Esophagus squamous epithelium (tissue), 5 donors: ENCODE data around the gene PKP2. TPM values are rescaled to one million over a fixed set of nuclear protein-coding genes. Genes with fewer than 3 reads are reported as not detected.

ENCODE experiments used
- DNase-seq: peaks from one replicate; lab custom pipeline; 2025; lab: John Stamatoyannopoulos, UW
- H3K27ac ChIP-seq, 4 donors: fragments of 200-600 bp; sonication (generic); one replicate each; pipeline ENCODE4 v1.5.1; 2016 to 2019; ENCODE audit warnings: mild to moderate bottlenecking in 1 of 4
- H3K27me3 ChIP-seq, 4 donors: fragments of 200-600 bp; sonication (generic); 1 replicate in 3 of 4; 2 replicates in 1 of 4; pipeline versions ENCODE4 v1.5.1 to v1.6.0; 2017 to 2021; ENCODE audit warnings: antibody characterized with exemption in 1 of 4
- H3K36me3 ChIP-seq, 3 donors: fragments of 200-600 bp; sonication (generic); one replicate each; pipeline ENCODE4 v1.5.1; 2016 to 2019
- H3K4me1 ChIP-seq, 3 donors: fragments of 200-600 bp; sonication (generic); one replicate each; pipeline ENCODE4 v1.5.1; 2017 to 2019
- H3K4me3 ChIP-seq, 4 donors: fragments of 200-600 bp; sonication (generic); 1 replicate in 3 of 4; 2 replicates in 1 of 4; pipeline ENCODE4 v1.5.1; 2016 to 2019; ENCODE audit warnings: mild to moderate bottlenecking in 2 of 4, moderate library complexity in 1 of 4
- H3K9me3 ChIP-seq, 3 donors: fragments of 200-600 bp; sonication (generic); one replicate each; pipeline ENCODE4 v1.5.1; 2016 to 2019
- CTCF ChIP-seq, 6 experiments: fragments of 450-650 bp in 4 of 6; fragments of 200-600 bp in 2 of 6; sonication (generic) in 2 of 6; IDR thresholded peaks; one replicate each; pipeline ENCODE4 v1.5.1; 2016 to 2019; ENCODE audit warnings: antibody characterized with exemption in 6 of 6, mild to moderate bottlenecking in 4 of 6, moderate library complexity in 4 of 6
- POLR2A ChIP-seq, 4 donors: fragments of 450-650 bp; IDR thresholded peaks; one replicate each; pipeline ENCODE4 v1.6.1; 2017; ENCODE audit warnings: antibody characterized with exemption in 4 of 4, mild to moderate bottlenecking in 4 of 4, moderate library complexity in 3 of 4
- WGBS, 2 donors: methylation state at CpG; one replicate each; pipeline ENCODE4 v1.1.5; 2018; 5-methylcytosine and 5-hydroxymethylcytosine counted together
- intact Hi-C: fragments of 100-400 bp; cut with DNase I; formaldehyde crosslinking; loops from one replicate; pipeline ENCODE4 v1.15.0; 2022
- total RNA-seq, 4 donors: library from RNA; depleted of rRNA; stranded (reverse); fragments of >200 nt; gene quantifications; one replicate each; pipeline ENCODE4 v1.1.0, GENCODE V29; 2016
- donor health status: DM: yes; HTN: yes; CAD: no.

The PKP2 gene
- total RNA-seq, 4 donors from 2014 or later, result 8.5 to 22.5 (median 21.6) TPM

- Histone ChIP-seq H3K9me3 (no peaks in the 10 kb centered on the region), H3K36me3 (no peaks in the 10 kb centered on the region), H3K4me1 (no peaks in the 10 kb centered on the region), H3K27me3 (peaks cover 0 to 6% (median 0%) of the 10 kb centered on the region in 4 donors), H3K27ac (no peak overlapping the region), H3K4me3 (no peak overlapping the region)
- TF ChIP-seq CTCF (IDR thresholded peaks at IDR 0.05) (no peak), POLR2A (IDR thresholded peaks at IDR 0.05) (no peak)
- DNase-seq, result no peak
- 60 to 75% methylated on average over 6 of the region's 6 CpGs for WGBS, 2 donors
- intact Hi-C loops, result no loop called here
Measured at GRCh38 chr12:32777691-32778175, 118.8 kb downstream of the PKP2 start.

GRCh38 chr12:32777159-32777558, 119.4 kb downstream of the PKP2 start:
- no peak overlapping the region for H3K27ac ChIP-seq
- WGBS, 2 donors, result 54 to 63% methylated on average over 5 of the region's 5 CpGs

GRCh38 chr12:32776258-32776657, 120.3 kb downstream of the PKP2 start:
- Histone ChIP-seq H3K4me3 (no peak overlapping the region), H3K9me3 (no peaks in the 10 kb centered on the region), H3K27ac (no peak overlapping the region), H3K4me1 (no peaks in the 10 kb centered on the region), H3K27me3 (peaks cover 0 to 9% (median 0%) of the 10 kb centered on the region in 4 donors), H3K36me3 (no peaks in the 10 kb centered on the region)
- TF ChIP-seq POLR2A (IDR thresholded peaks at IDR 0.05) (no peak), CTCF (IDR thresholded peaks at IDR 0.05) (no peak)
- intact Hi-C loops, result no loop called here
- 85 to 89% methylated on average over 4 of the region's 4 CpGs for WGBS, 2 donors
- no peak for DNase-seq

More at GRCh38 chr12:32777159-32777558, 119.4 kb downstream of the PKP2 start:
- Histone ChIP-seq H3K4me3 (no peak overlapping the region), H3K36me3 (no peaks in the 10 kb centered on the region), H3K4me1 (no peaks in the 10 kb centered on the region), H3K9me3 (no peaks in the 10 kb centered on the region), H3K27me3 (peaks cover 0 to 9% (median 0%) of the 10 kb centered on the region in 4 donors)
- no peak for TF ChIP-seq POLR2A (IDR thresholded peaks at IDR 0.05)
- TF ChIP-seq CTCF (IDR thresholded peaks at IDR 0.05), result no peak
- DNase-seq, result no peak
- intact Hi-C loops, result no loop called here

GRCh38 chr12:32773691-32774090, 122.9 kb downstream of the PKP2 start:
- intact Hi-C loops, result no loop called here
- Histone ChIP-seq H3K9me3 (no peaks in the 10 kb centered on the region), H3K27ac (no peak overlapping the region), H3K27me3 (peaks cover 0 to 16% (median 0%) of the 10 kb centered on the region in 4 donors), H3K36me3 (no peaks in the 10 kb centered on the region), H3K4me1 (no peaks in the 10 kb centered on the region), H3K4me3 (no peak overlapping the region)
- DNase-seq, result no peak
- TF ChIP-seq CTCF (IDR thresholded peaks at IDR 0.05) (no peak), POLR2A (IDR thresholded peaks at IDR 0.05) (no peak)
- WGBS, 2 donors, result 59 to 73% methylated on average over 4 to 5 of the region's 6 CpGs

- Histone ChIP-seq H3K27me3 (peaks cover 0 to 26% (median 0%) of the 10 kb centered on the region in 4 donors), H3K27ac (no peak overlapping the region), H3K4me1 (no peaks in the 10 kb centered on the region), H3K4me3 (no peak overlapping the region), H3K36me3 (no peaks in the 10 kb centered on the region), H3K9me3 (no peaks in the 10 kb centered on the region)
- 37 to 47% methylated on average over 1 of the region's 1 CpG for WGBS, 2 donors
- intact Hi-C loops, result no loop called here
- TF ChIP-seq POLR2A (IDR thresholded peaks at IDR 0.05) (no peak), CTCF (IDR thresholded peaks at IDR 0.05) (no peak)
- DNase-seq, result no peak
Measured at GRCh38 chr12:32770141-32770540, 126.4 kb downstream of the PKP2 start.
